GM21619 (cell line): ENCODE data around the gene BTBD7.

Source experiments
- ATAC-seq: cut with Tn5 transposase; IDR thresholded peaks from one replicate; pipeline ENCODE4 v1.9.1; 2021; ENCODE audit not compliant: unreplicated experiment

Gene BTBD7

DNA sequence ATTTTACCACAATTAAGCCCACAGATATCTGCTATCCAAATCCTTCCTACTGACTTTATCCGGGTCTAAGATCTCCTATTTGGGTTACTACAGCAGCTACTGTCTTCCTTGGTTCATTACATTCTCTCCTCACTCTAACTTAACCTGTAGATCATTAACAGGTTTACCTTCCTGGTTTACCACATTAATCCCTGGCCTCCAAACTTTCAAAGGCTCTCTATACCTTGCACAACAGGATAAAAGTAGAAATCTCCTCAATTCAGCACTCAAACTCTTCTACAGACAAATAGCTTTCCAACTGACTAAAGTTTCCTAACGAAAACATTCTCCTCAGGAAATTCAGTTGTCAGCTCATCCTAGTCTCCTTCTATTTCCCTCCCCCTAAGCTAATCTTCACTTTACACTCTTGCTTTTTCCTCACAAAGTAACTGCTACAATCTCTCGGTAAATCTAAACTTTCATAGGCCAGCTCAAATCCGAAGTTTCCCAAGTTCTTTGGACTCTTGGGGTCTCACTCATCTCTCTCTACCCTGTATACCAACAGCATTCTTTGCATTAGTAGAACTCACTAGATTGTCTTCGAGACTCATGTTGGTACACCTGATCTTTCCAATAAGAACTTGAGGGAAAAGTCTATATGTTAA lies 2.7 kb downstream of the BTBD7 start:
- ATAC-seq, result no peak

DNA sequence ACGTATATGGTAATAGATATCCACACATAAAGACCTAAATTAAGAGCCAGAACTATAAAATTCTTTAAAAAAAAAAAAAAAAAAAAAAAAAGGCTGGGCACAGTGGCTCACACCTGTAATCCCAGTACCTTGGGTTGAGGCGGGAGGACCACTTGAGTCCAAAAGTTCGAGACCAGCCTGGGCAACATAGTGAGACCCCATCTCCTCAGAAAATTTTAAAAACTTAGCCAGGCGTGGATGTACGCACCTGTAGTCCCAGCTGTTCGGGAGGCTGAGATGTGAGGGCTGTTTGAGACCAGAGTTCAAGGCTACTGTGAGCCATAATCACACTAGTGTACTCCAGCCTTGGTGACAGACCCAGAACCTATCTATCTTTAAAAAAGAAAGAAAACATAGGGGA lies 4.3 kb downstream of the BTBD7 start:
- no peak for ATAC-seq

DNA sequence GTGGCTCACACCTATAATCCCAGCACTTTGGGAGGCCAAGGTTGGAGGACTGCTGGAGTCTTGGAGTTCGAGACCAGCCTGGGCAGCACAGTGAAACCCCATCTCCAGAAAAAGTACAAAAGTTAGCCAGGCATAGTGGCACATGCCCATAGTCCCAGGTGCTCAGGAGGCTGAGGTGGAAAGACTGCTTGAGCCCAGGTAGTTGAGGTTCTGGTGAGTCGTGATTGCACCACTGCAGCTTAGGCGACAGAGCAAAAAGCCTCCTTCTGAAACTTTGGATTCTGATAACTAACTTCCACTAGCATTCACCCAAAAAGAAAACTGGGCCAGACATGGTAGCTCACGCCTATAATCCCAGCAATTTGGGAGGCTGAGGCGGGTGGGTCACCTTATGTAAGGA lies 6.6 kb downstream of the BTBD7 start:
- no peak for ATAC-seq

DNA sequence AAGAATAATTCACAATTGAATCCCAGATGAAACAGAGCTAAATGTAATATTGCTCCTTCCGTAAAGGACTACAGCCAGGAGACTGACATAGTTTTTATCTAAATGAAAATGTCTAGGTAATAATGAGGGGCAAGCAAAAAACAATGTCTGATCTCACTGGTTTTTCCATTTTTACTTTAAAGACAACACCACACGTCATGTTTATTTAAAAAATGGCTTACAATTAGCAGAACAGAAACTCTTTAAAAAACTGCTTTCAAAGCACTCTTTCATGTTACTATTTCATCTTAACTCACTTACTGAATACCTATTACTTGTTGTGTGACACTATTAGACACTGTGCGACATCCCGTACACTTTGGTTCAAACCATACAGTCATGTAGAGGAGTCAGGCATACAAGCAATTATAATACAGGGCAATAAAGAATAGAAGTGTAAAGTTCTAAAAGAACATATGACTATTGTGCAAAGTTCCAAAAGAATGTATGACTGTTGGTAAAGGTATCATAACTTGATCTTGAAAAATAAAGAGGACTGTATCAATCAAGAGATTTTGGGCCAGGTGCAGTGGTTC lies 9.1 kb downstream of the BTBD7 start:
- ATAC-seq, result no peak

DNA sequence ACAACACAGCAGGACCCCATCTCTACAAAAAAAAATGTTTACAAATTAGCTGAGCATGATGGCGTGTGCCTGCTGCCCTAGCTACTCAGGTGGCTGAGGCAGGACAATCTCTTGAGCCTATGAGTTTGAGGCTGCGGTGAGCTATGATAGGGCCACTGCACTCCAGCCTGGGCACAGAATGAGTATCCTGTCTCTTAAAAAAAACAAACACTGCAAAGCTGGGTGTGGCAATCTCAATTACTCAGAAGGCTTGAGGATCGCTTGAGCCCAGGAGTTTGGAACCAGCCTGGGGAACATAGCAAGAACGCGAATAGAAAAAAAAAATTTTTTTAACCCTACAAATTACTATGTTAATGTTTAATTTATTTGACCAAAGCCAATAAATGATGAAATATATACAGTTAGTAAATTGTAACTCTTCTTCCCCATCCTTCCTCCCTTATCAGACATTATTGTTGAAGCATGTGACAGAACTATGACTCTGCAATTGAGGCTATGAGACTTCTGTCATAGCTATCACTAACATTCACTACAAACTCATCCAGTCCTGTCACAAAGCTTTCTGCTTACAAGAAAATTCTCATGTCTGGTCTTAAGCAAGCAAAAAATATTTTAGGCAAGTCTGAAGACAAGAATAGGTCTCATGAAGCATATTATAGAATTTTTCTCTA lies 9.8 kb downstream of the BTBD7 start:
- no peak for ATAC-seq

DNA sequence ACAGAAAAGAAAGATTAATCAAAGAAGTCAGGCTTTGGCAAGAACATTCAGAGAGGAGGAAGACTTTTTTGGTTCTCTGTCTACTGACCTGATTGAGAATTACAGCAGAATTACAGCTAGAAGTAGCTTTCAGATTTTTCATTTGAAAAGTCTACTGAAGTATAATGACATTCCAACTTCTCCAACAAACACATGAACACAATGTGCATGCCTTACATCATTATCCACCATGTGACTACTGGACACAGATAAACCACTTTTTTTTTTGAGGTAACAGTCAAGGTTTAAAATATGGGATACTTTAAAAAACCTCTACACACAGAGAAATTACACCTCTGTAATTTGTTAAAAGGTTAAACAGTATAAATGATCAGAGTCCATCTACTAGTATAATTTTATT lies 12.3 kb downstream of the BTBD7 start:
- ATAC-seq, result no peak

DNA sequence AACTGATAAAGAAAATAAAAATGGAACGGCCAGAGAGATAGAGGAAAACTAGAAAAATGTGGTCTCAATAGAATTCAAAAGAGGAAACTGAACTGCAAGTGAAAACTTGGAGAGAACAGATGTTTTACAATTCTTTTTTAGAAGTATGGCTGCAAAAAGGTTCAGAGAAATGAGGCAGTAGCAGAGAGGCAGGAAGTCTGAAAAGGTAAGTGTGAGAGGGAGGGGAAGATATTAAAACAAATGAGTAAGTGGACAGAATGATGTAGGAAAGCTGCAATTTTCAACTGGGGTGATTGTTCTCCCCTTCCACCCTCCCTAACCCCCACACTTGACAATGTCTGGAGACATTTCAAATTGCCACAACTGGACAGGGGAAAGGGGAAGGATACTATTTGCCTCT lies 12.9 kb downstream of the BTBD7 start:
- no peak for ATAC-seq

DNA sequence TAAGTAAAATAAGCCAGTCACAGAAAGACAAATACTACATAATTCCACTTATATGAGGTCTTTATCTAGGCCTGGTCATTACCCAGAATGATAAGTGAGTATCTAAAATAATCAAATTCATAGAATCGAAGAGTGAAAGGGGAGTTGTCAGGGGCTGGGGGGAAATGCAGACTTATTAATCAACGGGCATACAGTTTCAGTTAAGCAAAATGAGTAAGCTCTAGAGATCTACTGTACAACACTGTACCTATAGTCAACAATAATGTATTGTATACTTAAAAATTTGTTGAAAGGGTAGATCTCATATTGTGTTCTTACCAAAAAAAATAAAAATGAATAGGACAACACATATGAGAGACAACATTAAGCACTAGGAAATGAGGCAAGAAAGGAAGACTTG lies 13.3 kb downstream of the BTBD7 start:
- no peak for ATAC-seq

DNA sequence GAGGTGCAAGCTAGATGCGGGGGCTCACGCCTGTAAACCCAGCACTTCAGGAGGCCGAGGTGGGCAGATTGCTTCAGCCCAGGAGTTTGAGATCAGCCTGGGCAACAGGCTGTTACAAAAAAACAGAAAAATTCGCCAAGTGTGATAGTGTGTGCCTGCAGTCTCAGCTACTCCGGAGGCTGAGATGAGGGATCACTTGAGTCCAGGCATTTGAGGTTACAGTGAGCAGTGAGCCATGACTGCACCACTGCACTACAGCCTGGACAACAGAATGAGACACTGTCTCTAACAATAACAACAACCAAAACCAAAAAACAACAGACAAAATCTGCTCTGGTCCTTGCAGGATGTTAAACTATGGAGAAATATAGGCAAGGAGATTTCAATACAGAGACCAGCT lies 13.9 kb downstream of the BTBD7 start:
- ATAC-seq, result no peak

DNA sequence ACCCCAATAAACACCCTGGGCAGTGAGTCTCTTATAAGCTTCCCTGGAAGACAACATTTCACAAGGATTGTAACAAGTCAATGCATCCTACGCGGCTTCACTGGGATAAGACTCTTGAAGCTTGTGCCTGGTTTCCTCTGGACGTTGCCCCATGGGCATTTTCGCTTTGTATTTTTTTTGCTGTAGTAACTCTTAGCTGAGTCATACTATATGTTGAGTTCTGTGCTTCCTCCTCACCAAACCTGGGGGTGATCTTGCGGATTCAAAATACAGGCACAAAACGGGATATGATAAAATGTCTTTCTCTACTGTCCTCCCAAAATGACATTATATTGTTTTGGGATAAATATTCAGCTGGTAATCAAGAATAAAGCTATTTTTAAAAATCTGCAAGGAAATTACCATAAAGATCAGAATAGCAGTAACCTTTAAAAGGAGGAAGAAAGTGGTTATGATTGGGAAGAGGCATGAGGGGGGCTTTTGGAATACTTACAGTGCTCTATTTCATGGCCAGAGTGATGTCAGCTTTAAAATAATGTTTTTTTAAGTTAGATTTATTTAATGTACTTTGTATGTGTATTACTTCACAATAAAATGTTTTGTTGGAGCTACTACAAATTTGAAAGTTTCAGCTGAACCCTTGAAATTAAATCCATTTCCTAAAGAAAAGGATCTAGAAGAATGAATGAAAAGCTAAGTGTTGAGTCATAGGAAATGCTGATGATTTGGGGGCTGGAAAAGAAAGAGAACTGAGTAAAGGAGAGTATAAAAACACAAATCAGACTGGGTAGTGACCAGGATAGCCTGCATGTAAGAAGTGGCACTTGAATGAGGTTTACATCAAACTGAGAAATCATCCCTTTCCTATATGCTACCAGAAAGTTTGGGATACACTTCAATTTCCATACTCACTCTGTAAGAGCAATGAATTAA lies 14.7 kb downstream of the BTBD7 start:
- ATAC-seq, result no peak

DNA sequence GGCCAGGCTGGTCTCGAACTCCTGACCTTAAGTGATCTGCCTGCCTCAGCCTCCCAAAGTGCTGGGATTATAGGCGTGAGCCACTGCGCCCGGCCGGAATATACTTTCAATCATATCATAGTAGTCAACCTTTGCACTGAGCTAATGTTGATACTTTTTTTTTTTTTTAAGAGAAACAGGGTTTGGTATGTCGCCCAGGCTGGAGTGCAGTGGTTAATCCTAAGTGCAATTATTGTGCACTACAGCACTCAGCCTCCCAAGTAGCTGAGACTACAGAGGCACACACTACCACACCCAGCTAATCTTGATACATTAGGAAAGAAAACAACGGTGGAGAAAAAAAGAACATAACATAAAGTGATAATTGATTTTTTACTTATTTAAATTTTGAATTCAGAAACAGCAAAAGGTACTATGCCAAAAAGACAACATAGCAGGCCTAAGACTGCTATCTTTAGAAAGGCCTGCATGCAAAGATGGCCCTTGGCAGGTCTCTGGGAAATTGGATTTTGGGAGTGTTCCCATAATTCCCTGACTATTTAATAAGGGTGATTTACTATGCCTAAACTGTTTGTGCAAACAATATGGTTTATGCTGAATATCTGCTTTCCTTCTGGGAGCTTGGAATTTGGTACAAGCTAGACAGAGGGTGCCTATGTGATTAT lies 15.5 kb downstream of the BTBD7 start:
- ATAC-seq, result no peak

DNA sequence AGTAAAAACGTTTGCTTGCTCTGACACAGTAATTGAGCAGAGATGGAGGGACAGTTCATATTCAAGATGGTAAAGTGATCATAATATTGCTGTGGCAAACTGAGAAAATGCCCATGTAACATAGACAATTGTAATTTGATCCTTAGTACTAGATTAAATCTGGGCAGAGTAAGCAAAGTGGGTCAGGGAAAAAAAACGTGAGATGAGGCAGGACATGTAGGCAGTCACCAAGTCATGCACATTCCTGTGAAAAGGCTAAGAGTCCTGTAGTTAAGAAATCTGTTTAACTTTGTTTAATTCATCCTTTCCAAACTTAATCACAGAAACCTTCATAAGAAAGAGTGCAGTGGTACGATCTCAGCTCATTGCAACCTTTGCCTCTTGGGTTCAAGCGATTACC lies 16.1 kb downstream of the BTBD7 start:
- no peak for ATAC-seq

DNA sequence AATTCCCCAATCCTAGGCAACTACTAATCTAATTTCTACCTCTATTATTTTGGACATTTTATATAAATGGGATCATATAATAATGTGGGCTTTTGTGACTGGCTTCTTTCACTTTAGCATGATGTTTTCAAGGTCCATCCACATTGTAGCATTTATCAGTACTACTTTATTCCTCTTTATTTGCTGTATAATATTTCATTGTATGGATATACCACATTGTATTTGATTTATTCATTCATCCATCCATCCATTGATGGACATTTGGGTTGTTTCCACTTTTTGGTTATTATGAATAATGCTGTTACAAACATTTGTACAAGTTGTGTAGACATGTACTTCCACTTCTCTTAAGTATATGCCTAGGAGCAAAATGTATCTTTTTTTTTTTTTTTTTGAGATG lies 17.3 kb downstream of the BTBD7 start:
- no peak for ATAC-seq

DNA sequence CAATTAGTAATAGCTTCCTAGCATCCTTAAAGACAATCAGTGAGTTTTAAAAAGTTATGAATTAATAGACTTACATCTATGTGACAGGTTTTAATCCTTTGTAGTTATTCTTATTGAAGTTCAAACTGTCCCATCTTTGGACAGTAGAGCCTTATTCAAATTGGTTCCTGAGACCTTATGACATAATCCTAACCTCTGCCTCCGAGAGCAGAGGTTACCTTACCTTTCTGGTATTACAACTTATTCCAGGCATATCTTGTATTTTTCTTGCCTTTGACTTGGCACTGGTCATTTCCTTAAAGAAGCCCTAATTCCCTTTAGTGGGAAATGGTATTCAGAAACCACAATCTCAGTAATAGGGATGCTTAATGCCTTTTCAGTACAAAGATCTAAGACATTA lies 21.8 kb downstream of the BTBD7 start:
- no peak for ATAC-seq

DNA sequence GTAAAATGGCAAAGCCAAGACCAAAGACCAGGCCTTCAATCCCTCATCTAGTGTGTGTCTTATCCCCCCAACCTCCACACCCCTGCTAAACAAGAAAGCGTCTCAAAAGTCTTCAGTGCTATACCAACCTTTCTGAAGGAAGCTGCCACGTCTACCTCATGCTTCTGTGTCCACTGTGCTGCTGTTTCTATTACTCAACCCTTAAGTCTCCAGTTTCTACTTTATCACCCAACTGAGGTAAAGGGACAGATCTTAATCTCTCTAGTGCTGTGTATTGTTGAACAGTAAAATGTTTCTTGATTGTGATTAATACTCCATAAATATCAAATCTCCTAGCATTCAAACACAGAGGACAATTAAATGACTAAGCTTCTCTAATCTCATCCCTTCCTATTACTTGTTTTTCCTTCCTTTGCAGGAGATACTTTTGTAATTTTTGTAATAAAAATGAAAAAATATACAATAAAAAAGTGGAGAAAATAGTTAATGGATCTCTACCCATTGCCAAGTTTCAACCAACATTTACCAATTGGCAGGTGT lies 23.3 kb downstream of the BTBD7 start:
- ATAC-seq, result no peak

DNA sequence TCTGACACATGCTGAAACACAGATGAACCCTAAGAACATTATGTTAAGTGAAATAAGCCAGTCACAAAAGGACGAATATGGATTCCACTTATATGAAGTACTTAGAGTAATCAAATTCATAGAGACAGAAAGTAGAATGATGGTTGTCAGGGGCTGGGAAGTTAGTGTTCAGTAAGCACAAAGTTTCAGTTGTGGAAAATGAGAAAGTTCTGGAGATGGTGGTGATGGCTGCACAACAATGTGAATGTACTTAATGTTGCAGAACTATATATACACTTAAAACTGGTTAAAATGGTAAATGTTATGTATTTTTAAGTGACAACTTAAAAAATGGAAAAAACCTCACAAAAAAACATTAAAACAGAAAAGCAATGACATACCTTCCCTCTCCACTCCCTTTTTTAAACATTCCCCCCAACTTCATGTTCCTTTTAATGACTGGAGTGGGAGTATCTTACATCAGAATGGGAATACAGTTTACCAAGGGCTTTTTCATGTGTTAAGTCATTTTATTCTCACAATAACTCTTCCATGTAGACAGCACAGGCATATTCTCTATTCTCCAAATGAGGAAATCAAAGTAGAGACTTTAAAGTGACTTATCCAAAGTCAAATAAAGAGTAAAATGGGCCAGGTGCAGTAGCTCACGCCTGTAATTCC lies 24.0 kb downstream of the BTBD7 start:
- no peak for ATAC-seq

DNA sequence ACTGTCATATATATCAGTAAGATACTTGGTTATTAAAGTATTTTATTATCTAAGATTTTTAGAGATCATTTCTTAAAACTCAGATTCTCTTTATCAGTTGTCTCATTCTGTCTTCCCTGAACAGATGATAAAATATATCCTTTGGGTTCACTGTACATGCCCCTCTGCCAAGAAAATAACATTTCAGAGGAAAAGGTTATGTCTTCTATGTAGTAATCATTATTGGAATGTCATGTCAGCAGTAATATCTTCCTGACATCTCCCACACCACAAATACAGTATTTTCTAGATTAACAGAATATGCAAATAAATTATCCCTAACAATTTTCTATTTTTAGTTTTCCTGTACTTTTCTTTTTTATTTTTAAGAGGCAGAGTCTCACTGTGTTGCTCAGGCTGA lies 26.0 kb downstream of the BTBD7 start:
- ATAC-seq, result no peak

DNA sequence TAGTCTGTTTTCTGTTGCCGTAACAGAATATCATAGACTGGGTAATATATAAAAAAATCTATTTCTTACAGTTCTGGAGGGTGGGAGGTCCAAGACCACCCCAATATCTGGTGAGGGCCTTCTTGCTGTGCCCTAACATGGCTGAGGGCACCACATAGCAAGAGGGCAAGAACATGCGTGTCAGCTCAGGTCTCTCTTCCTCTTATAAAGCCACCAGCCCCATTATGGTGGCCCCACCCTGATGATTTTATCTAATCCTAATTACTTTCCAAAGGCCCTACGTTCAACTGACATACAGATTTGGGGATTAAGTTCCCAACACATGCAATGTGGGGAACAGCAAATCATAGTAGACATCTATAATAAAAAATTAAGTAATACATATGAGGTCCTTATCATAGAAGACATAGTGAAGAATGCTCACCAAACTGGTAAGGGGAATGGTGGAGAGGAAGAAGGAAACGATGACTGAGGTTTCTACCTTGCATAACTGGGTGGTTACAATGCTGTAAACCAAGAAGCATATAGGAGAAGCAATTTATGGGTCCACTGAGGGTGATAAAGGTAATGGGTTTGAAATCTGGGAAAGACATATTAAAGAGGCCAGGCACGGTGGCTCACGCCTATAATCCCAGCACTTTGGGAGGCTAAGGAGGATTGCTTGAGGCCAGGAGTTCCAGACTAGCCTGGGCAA lies 27.0 kb downstream of the BTBD7 start:
- ATAC-seq, result no peak

DNA sequence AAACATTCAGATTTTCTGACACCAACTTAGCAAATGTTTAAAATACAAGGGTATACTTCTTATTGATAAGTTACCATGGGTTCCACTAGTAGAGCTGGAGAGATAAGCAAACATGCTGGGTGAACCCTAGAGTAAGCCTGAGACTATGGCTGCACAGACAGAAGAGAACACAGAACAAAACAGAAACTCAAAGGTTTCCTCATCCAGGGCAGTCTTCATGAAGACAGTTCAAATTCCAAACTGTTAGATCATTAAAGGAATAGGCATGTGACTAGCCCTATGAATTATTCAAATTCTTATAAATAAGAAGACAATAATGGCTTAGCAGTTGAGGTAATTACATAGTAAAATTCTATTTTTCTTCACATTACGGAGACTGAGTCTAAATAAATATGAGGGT lies 28.1 kb downstream of the BTBD7 start:
- no peak for ATAC-seq

DNA sequence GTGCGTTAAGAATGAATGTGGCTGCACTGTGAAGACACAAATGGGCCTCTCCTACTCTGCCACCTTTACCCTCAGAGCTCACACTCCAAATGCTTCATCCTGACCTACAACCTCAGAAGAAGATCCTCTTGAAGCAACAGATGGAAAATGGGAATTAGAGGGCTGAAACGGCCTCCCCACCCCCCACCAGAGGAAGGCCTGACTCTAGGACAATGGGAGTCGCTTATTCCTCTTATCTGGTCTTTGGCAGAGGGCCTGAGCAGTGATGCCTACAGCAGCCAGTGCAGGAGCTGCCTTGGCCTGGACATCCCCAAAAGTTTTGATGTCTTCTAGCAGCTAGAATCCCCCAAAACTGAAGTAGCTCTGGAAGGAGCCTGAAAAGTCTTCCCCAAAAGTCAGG lies 29.2 kb downstream of the BTBD7 start:
- no peak for ATAC-seq
